ENCODE results near the gene TRPM4.

DNA sequence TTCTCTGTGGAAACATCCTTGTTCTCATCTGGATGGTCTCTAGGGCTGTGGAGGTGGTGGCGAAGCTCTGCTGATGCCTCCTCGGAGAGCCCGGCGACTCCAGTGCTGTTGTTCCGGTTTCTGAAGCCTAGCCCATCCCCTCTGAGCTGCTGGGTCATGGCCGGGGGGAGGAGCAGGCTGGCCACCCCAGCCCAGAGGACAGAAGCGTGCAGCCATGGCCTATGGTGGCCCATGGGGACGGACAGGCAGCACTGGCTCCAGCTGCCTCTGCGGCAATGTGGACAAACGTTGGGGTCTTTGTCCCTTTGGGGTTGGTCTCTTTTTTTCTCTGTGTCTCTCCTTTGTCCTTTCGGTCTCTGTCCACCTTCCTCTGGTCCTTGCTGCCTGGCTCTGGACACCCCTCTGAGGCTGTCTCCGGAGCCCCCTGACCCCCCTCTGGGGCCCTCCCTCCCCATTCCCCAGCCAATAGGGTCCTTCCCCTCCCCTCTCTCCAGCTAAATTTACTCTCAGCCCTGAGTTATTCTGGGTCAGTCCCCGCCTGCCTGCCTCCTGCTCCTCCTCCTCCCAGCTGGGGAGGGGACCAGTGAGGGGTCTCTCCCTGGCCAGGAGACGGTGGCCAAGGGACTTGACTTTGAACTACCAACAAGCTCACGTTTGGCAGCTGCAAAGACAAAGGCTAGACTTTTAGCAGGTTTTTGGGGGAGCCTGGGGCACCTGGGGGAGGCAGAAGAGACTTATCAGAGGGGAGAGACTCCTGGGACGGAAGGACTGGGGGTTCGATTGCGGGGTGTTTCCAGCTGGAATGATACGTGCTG, 2.4 kb upstream of the TRPM4 start, which contains the start of gene HRC:
- TF ChIP-seq EP300 (IDR thresholded peaks at IDR 0.05; ENCODE audit: borderline replicate concordance) (no peak), CEBPB (IDR thresholded peaks at IDR 0.05) (no peak), TCF12 (IDR thresholded peaks at IDR 0.05; ENCODE audit: low read depth) (no peak), EGR1 (IDR thresholded peaks at IDR 0.05) (no peak), RAD21 (IDR thresholded peaks at IDR 0.05; ENCODE audit: low read depth) (no peak), TAF1 (IDR thresholded peaks at IDR 0.05; ENCODE audit: low read depth) (no peak), FOXM1 (IDR thresholded peaks at IDR 0.05; ENCODE audit: borderline replicate concordance, low read depth) (no peak), YY1 (IDR thresholded peaks at IDR 0.05; ENCODE audit: low read depth) (no peak), ZBTB7A (IDR thresholded peaks at IDR 0.05; ENCODE audit: low read depth) (no peak), NFIC (IDR thresholded peaks at IDR 0.05) (no peak), TEAD4 (IDR thresholded peaks at IDR 0.05) (no peak), REST (IDR thresholded peaks at IDR 0.05; ENCODE audit: low read depth) (no peak)
- TF ChIP-seq, protein P1, sequence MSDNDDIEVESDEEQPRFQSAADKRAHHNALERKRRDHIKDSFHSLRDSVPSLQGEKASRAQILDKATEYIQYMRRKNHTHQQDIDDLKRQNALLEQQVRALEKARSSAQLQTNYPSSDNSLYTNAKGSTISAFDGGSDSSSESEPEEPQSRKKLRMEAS (IDR thresholded peaks at IDR 0.05): no peak
